ENCODE measurements around the gene CLECL1.

GRCh38 chr12:9701380-9702154 lies 31.3 kb downstream of the CLECL1 start:
- no peak for TF ChIP-seq CTCF (IDR thresholded peaks at IDR 0.05)
- TF ChIP-seq POLR2A (IDR thresholded peaks at IDR 0.05) = no peak
